ENCODE results near the gene NECTIN3.
A peak's percentile ranks its signal among the peaks of the same experiment; 100 is the strongest.

NECTIN3 gene

GRCh38 chr3:111210866-111211564, 139.4 kb downstream of the NECTIN3 start:
- DNase-seq = peak; percentile 83
- Histone ChIP-seq H3K23ac (ENCODE audit: low read length) (no peak overlapping the region), H4K8ac (ENCODE audit: low read depth, low read length) (no peak overlapping the region), H2BK15ac (replicated peaks; ENCODE audit: low read depth) (no peak overlapping the region), H3K79me1 (ENCODE audit: low read length) (no peaks in the 10 kb centered on the region), H3K79me2 (ENCODE audit: control insufficient read depth, insufficient read depth, low read length) (no peaks in the 10 kb centered on the region), H2BK120ac (ENCODE audit: low read depth, low read length) (no peak overlapping the region), H3K27me3 (ENCODE audit: insufficient read depth, low read length, poor library complexity) (no peaks in the 10 kb centered on the region), H3K27ac (ENCODE audit: low read depth, low read length) (peak overlapping the region; percentile 63), H3K56ac (ENCODE audit: low read length) (peak overlapping the region; percentile 31), H2BK5ac (ENCODE audit: low read length) (peak overlapping the region; percentile 22), H3K18ac (ENCODE audit: low read length) (peak overlapping the region; percentile 62), H3K4me1 (ENCODE audit: control insufficient read depth, low read depth, low read length) (peaks cover 7% of the 10 kb centered on the region), H3K4ac (ENCODE audit: low read depth, low read length) (no peak overlapping the region), H4K5ac (ENCODE audit: low read length) (no peak overlapping the region), H3K9ac (ENCODE audit: low read length) (no peak overlapping the region), H3K4me2 (ENCODE audit: low read length) (no peak overlapping the region), H3K36me3 (ENCODE audit: control insufficient read depth, insufficient read depth, low read length) (no peaks in the 10 kb centered on the region), H2AK5ac (ENCODE audit: low read length) (no peak overlapping the region), H3K4me3 (ENCODE audit: low read length) (no peak overlapping the region)
- WGBS (ENCODE audit: extremely low coverage, insufficient coverage, low lambda C conversion rate) = no CpG with 5 or more reads among the region's 3 CpGs

GRCh38 chr3:111212511-111212910, 140.9 kb downstream of the NECTIN3 start:
- Histone ChIP-seq H3K79me2 (ENCODE audit: control insufficient read depth, insufficient read depth, low read length) (no peaks in the 10 kb centered on the region), H4K8ac (ENCODE audit: low read depth, low read length) (no peak overlapping the region), H3K36me3 (ENCODE audit: control insufficient read depth, insufficient read depth, low read length) (no peaks in the 10 kb centered on the region), H3K9ac (ENCODE audit: low read length) (no peak overlapping the region), H4K5ac (ENCODE audit: low read length) (no peak overlapping the region), H3K4me3 (ENCODE audit: low read length) (no peak overlapping the region), H3K56ac (ENCODE audit: low read length) (no peak overlapping the region), H2AK5ac (ENCODE audit: low read length) (no peak overlapping the region), H3K4ac (ENCODE audit: low read depth, low read length) (no peak overlapping the region), H3K79me1 (ENCODE audit: low read length) (no peaks in the 10 kb centered on the region), H2BK15ac (replicated peaks; ENCODE audit: low read depth) (no peak overlapping the region), H2BK5ac (ENCODE audit: low read length) (no peak overlapping the region), H3K18ac (ENCODE audit: low read length) (no peak overlapping the region), H3K4me2 (ENCODE audit: low read length) (no peak overlapping the region), H3K27me3 (ENCODE audit: insufficient read depth, low read length, poor library complexity) (no peaks in the 10 kb centered on the region), H3K23ac (ENCODE audit: low read length) (no peak overlapping the region), H3K4me1 (ENCODE audit: control insufficient read depth, low read depth, low read length) (peaks cover 7% of the 10 kb centered on the region), H2BK120ac (ENCODE audit: low read depth, low read length) (no peak overlapping the region), H3K27ac (ENCODE audit: low read depth, low read length) (no peak overlapping the region)
- no peak for DNase-seq
- WGBS (ENCODE audit: extremely low coverage, insufficient coverage, low lambda C conversion rate) = no CpG with 5 or more reads among the region's 4 CpGs

- DNase-seq = no peak
- H3K79me2 ChIP-seq (ENCODE audit: control insufficient read depth, insufficient read depth, low read length) = no peaks in the 10 kb centered on the region
- no peak overlapping the region for H3K4me3 ChIP-seq (ENCODE audit: low read length)
- H4K5ac ChIP-seq (ENCODE audit: low read length) = no peak overlapping the region
- H2BK120ac ChIP-seq (ENCODE audit: low read depth, low read length) = no peak overlapping the region
- no peak overlapping the region for H3K27ac ChIP-seq (ENCODE audit: low read depth, low read length)
- H2BK15ac ChIP-seq (replicated peaks; ENCODE audit: low read depth) = no peak overlapping the region
- peaks cover 7% of the 10 kb centered on the region for H3K4me1 ChIP-seq (ENCODE audit: control insufficient read depth, low read depth, low read length)
- no peak overlapping the region for H3K23ac ChIP-seq (ENCODE audit: low read length)
- no peaks in the 10 kb centered on the region for H3K79me1 ChIP-seq (ENCODE audit: low read length)
- no peak overlapping the region for H3K56ac ChIP-seq (ENCODE audit: low read length)
- H3K4ac ChIP-seq (ENCODE audit: low read depth, low read length) = no peak overlapping the region
- no peaks in the 10 kb centered on the region for H3K36me3 ChIP-seq (ENCODE audit: control insufficient read depth, insufficient read depth, low read length)
- H2AK5ac ChIP-seq (ENCODE audit: low read length) = no peak overlapping the region
- H3K4me2 ChIP-seq (ENCODE audit: low read length) = no peak overlapping the region
- no peaks in the 10 kb centered on the region for H3K27me3 ChIP-seq (ENCODE audit: insufficient read depth, low read length, poor library complexity)
- H4K8ac ChIP-seq (ENCODE audit: low read depth, low read length) = no peak overlapping the region
- H3K18ac ChIP-seq (ENCODE audit: low read length) = no peak overlapping the region
- no CpG with 5 or more reads among the region's 1 CpG for WGBS (ENCODE audit: extremely low coverage, insufficient coverage, low lambda C conversion rate)
- H3K9ac ChIP-seq (ENCODE audit: low read length) = no peak overlapping the region
- H2BK5ac ChIP-seq (ENCODE audit: low read length) = no peak overlapping the region
Measured at GRCh38 chr3:111215481-111215880, 143.9 kb downstream of the NECTIN3 start.

GRCh38 chr3:111218615-111219014, 147.0 kb downstream of the NECTIN3 start:
- no peak overlapping the region for H3K56ac ChIP-seq (ENCODE audit: low read length)
- no peak overlapping the region for H2BK5ac ChIP-seq (ENCODE audit: low read length)
- no peak overlapping the region for H4K5ac ChIP-seq (ENCODE audit: low read length)
- WGBS (ENCODE audit: extremely low coverage, insufficient coverage, low lambda C conversion rate) = no CpG with 5 or more reads among the region's 1 CpG
- no peak overlapping the region for H3K4me2 ChIP-seq (ENCODE audit: low read length)
- H3K4ac ChIP-seq (ENCODE audit: low read depth, low read length) = no peak overlapping the region
- H3K27ac ChIP-seq (ENCODE audit: low read depth, low read length) = no peak overlapping the region
- H2BK15ac ChIP-seq (replicated peaks; ENCODE audit: low read depth) = no peak overlapping the region
- H2AK5ac ChIP-seq (ENCODE audit: low read length) = no peak overlapping the region
- H2BK120ac ChIP-seq (ENCODE audit: low read depth, low read length) = no peak overlapping the region
- H3K79me1 ChIP-seq (ENCODE audit: low read length) = no peaks in the 10 kb centered on the region
- no peaks in the 10 kb centered on the region for H3K79me2 ChIP-seq (ENCODE audit: control insufficient read depth, insufficient read depth, low read length)
- H3K36me3 ChIP-seq (ENCODE audit: control insufficient read depth, insufficient read depth, low read length) = no peaks in the 10 kb centered on the region
- no peaks in the 10 kb centered on the region for H3K27me3 ChIP-seq (ENCODE audit: insufficient read depth, low read length, poor library complexity)
- H3K18ac ChIP-seq (ENCODE audit: low read length) = no peak overlapping the region
- no peaks in the 10 kb centered on the region for H3K4me1 ChIP-seq (ENCODE audit: control insufficient read depth, low read depth, low read length)
- no peak overlapping the region for H4K8ac ChIP-seq (ENCODE audit: low read depth, low read length)
- DNase-seq = no peak
- H3K23ac ChIP-seq (ENCODE audit: low read length) = no peak overlapping the region
- no peak overlapping the region for H3K9ac ChIP-seq (ENCODE audit: low read length)
- H3K4me3 ChIP-seq (ENCODE audit: low read length) = no peak overlapping the region

DNA sequence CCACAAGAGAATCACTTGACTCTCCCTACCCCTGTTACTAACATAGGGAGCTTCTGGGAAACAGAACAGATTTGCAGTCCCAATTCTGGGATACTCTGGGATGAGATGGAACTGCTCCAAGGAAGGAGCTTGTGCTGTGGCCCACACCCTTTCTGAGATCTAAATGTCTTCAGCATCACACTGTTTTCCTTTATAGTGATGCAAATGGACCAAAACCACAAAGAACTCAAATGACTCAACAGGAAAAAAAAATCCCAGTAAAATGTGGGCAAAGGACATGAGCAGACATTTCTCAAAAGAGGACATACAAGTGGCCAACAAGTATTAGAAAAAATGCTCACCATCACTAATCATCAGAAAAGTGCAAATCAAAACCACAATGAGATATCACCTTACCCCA, 155.6 kb downstream of the NECTIN3 start:
- no peak overlapping the region for H2BK15ac ChIP-seq (replicated peaks; ENCODE audit: low read depth)
- H3K36me3 ChIP-seq (ENCODE audit: control insufficient read depth, insufficient read depth, low read length) = no peaks in the 10 kb centered on the region
- H3K79me1 ChIP-seq (ENCODE audit: low read length) = no peaks in the 10 kb centered on the region
- no peak overlapping the region for H4K5ac ChIP-seq (ENCODE audit: low read length)
- H3K27me3 ChIP-seq (ENCODE audit: insufficient read depth, low read length, poor library complexity) = no peaks in the 10 kb centered on the region
- H2AK5ac ChIP-seq (ENCODE audit: low read length) = no peak overlapping the region
- H3K23ac ChIP-seq (ENCODE audit: low read length) = no peak overlapping the region
- no peak overlapping the region for H3K9ac ChIP-seq (ENCODE audit: low read length)
- H2BK120ac ChIP-seq (ENCODE audit: low read depth, low read length) = no peak overlapping the region
- H3K27ac ChIP-seq (ENCODE audit: low read depth, low read length) = no peak overlapping the region
- H3K4me1 ChIP-seq (ENCODE audit: control insufficient read depth, low read depth, low read length) = no peaks in the 10 kb centered on the region
- no peak for DNase-seq
- H3K79me2 ChIP-seq (ENCODE audit: control insufficient read depth, insufficient read depth, low read length) = no peaks in the 10 kb centered on the region
- no peak overlapping the region for H4K8ac ChIP-seq (ENCODE audit: low read depth, low read length)
- H3K18ac ChIP-seq (ENCODE audit: low read length) = no peak overlapping the region
- no peak overlapping the region for H3K4ac ChIP-seq (ENCODE audit: low read depth, low read length)
- H3K4me3 ChIP-seq (ENCODE audit: low read length) = no peak overlapping the region
- H3K4me2 ChIP-seq (ENCODE audit: low read length) = no peak overlapping the region
- no peak overlapping the region for H2BK5ac ChIP-seq (ENCODE audit: low read length)
- no peak overlapping the region for H3K56ac ChIP-seq (ENCODE audit: low read length)

- no peak overlapping the region for H2BK5ac ChIP-seq (ENCODE audit: low read length)
- no peak overlapping the region for H2BK15ac ChIP-seq (replicated peaks; ENCODE audit: low read depth)
- H3K18ac ChIP-seq (ENCODE audit: low read length) = no peak overlapping the region
- no peak overlapping the region for H2BK120ac ChIP-seq (ENCODE audit: low read depth, low read length)
- no peak overlapping the region for H3K23ac ChIP-seq (ENCODE audit: low read length)
- H2AK5ac ChIP-seq (ENCODE audit: low read length) = no peak overlapping the region
- no peak overlapping the region for H4K8ac ChIP-seq (ENCODE audit: low read depth, low read length)
- H3K56ac ChIP-seq (ENCODE audit: low read length) = no peak overlapping the region
- H3K79me1 ChIP-seq (ENCODE audit: low read length) = no peaks in the 10 kb centered on the region
- no peaks in the 10 kb centered on the region for H3K27me3 ChIP-seq (ENCODE audit: insufficient read depth, low read length, poor library complexity)
- DNase-seq = peak; percentile 40
- no peak overlapping the region for H3K4me2 ChIP-seq (ENCODE audit: low read length)
- H3K27ac ChIP-seq (ENCODE audit: low read depth, low read length) = no peak overlapping the region
- no peak overlapping the region for H3K4ac ChIP-seq (ENCODE audit: low read depth, low read length)
- no CpG with 5 or more reads among the region's 3 CpGs for whole genome bisulfite sequencing (ENCODE audit: extremely low coverage, insufficient coverage, low lambda C conversion rate)
- no peaks in the 10 kb centered on the region for H3K36me3 ChIP-seq (ENCODE audit: control insufficient read depth, insufficient read depth, low read length)
- H3K79me2 ChIP-seq (ENCODE audit: control insufficient read depth, insufficient read depth, low read length) = no peaks in the 10 kb centered on the region
- no peak overlapping the region for H3K9ac ChIP-seq (ENCODE audit: low read length)
- no peak overlapping the region for H4K5ac ChIP-seq (ENCODE audit: low read length)
- no peaks in the 10 kb centered on the region for H3K4me1 ChIP-seq (ENCODE audit: control insufficient read depth, low read depth, low read length)
- no peak overlapping the region for H3K4me3 ChIP-seq (ENCODE audit: low read length)
Measured at GRCh38 chr3:111229301-111229700, 157.7 kb downstream of the NECTIN3 start.
